ENCODE results near the gene CELF5. TPM values are rescaled to one million over a fixed set of nuclear protein-coding genes. Genes with fewer than 3 reads are reported as not detected.

The CELF5 gene
- total and polyA plus RNA-seq, 2 experiments from 2014 or later, result 1.1 TPM; not detected in 1

DNA sequence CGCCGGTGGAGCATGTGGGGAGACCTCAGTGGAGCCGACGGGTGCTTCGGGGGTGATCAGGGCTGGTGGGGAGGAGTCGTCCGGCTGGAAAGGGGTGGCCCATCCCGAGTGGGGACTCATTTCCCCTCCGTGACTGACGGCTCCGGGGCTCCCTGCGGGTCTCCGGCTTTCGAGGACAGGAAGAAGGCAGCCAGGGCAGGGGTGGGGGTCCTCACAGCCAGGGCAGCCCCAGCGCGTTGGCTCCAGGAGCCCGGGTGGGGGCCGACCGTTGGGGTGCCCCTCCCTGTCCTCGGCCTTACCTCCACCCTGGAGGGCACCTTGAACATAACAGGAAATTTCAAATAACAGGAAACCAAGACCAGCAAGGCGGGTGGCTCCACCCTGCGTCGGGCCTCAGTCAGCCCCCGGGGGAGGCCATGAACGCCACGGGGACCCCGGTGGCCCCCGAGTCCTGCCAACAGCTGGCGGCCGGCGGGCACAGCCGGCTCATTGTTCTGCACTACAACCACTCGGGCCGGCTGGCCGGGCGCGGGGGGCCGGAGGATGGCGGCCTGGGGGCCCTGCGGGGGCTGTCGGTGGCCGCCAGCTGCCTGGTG, 46.0 kb upstream of the CELF5 start, which contains the start of gene S1PR4:
Gene S1PR4 (plus strand): TSS at position 393 of the 596 bp plus-strand sequence. CDS start 24 bp downstream, at position 417.
- H3K36me3 ChIP-seq (ENCODE audit: low read depth), result no peaks in the 10 kb centered on the region
- H4K20me1 ChIP-seq (ENCODE audit: insufficient read depth), result no peaks in the 10 kb centered on the region
- H3K9me3 ChIP-seq (ENCODE audit: low read depth), result no peaks in the 10 kb centered on the region
- H3K4me2 ChIP-seq (ENCODE audit: unreplicated experiment), result no peak within 1 kb of the TSS
- H3K27ac ChIP-seq, result no peak within 1 kb of the TSS
- no peak within 1 kb of the TSS for H3K4me3 ChIP-seq
- TF ChIP-seq EZH2 (IDR thresholded peaks at IDR 0.05; ENCODE audit: insufficient read depth, poor library complexity, severe bottlenecking), result no peak
- in situ Hi-C loops (cut with MboI), result no loop called here
- H3K9me2 ChIP-seq (ENCODE audit: insufficient read depth), result no peaks in the 10 kb centered on the region
- H3K9ac ChIP-seq, result no peak within 1 kb of the TSS
- H2AFZ ChIP-seq, result no peak within 1 kb of the TSS
- no peaks in the 10 kb centered on the region for H3K27me3 ChIP-seq (replicated peaks; ENCODE audit: insufficient read depth)
- no peak for DNase-seq
- no peaks in the 10 kb centered on the region for H3F3A ChIP-seq (ENCODE audit: insufficient read depth)
- no peaks in the 10 kb centered on the region for H3K79me2 ChIP-seq (ENCODE audit: insufficient read depth)
- 88 to 91% methylated on average over 22 to 29 of the region's 42 CpGs for WGBS, 2 experiments (ENCODE audit: low coverage in 1 of 2, low lambda C conversion rate in 2 of 2, missing lambda C conversion rate in 2 of 2)
- H3K4me1 ChIP-seq (ENCODE audit: insufficient read depth), result peaks cover 14% of the 10 kb centered on the region

DNA sequence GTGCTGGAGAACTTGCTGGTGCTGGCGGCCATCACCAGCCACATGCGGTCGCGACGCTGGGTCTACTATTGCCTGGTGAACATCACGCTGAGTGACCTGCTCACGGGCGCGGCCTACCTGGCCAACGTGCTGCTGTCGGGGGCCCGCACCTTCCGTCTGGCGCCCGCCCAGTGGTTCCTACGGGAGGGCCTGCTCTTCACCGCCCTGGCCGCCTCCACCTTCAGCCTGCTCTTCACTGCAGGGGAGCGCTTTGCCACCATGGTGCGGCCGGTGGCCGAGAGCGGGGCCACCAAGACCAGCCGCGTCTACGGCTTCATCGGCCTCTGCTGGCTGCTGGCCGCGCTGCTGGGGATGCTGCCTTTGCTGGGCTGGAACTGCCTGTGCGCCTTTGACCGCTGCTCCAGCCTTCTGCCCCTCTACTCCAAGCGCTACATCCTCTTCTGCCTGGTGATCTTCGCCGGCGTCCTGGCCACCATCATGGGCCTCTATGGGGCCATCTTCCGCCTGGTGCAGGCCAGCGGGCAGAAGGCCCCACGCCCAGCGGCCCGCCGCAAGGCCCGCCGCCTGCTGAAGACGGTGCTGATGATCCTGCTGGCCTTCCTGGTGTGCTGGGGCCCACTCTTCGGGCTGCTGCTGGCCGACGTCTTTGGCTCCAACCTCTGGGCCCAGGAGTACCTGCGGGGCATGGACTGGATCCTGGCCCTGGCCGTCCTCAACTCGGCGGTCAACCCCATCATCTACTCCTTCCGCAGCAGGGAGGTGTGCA, 45.3 kb upstream of the CELF5 start:
- in situ Hi-C loops (cut with MboI), result no loop called here

DNA sequence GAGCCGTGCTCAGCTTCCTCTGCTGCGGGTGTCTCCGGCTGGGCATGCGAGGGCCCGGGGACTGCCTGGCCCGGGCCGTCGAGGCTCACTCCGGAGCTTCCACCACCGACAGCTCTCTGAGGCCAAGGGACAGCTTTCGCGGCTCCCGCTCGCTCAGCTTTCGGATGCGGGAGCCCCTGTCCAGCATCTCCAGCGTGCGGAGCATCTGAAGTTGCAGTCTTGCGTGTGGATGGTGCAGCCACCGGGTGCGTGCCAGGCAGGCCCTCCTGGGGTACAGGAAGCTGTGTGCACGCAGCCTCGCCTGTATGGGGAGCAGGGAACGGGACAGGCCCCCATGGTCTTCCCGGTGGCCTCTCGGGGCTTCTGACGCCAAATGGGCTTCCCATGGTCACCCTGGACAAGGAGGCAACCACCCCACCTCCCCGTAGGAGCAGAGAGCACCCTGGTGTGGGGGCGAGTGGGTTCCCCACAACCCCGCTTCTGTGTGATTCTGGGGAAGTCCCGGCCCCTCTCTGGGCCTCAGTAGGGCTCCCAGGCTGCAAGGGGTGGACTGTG, 44.6 kb upstream of the CELF5 start:
- H3K4me2 ChIP-seq (ENCODE audit: unreplicated experiment), result no peak overlapping the region
- in situ Hi-C loops (cut with MboI), result no loop called here
- TF ChIP-seq EZH2phosphoT487 (IDR thresholded peaks at IDR 0.05; ENCODE audit: insufficient read depth, low read depth) (no peak), EZH2 (IDR thresholded peaks at IDR 0.05; ENCODE audit: insufficient read depth, poor library complexity, severe bottlenecking) (no peak)

More for the DNA sequence above, 45.3 kb upstream of the CELF5 start:
- TF ChIP-seq EZH2phosphoT487 (IDR thresholded peaks at IDR 0.05; ENCODE audit: insufficient read depth, low read depth) (no peak), EZH2 (IDR thresholded peaks at IDR 0.05; ENCODE audit: insufficient read depth, poor library complexity, severe bottlenecking) (no peak)
- no peak overlapping the region for H3K9ac ChIP-seq
- H3K4me1 ChIP-seq (ENCODE audit: insufficient read depth), result peaks cover 14% of the 10 kb centered on the region
- no peaks in the 10 kb centered on the region for H3K27me3 ChIP-seq (replicated peaks; ENCODE audit: insufficient read depth)
- no peak overlapping the region for H2AFZ ChIP-seq
- no peak overlapping the region for H3K27ac ChIP-seq
- no peaks in the 10 kb centered on the region for H3F3A ChIP-seq (ENCODE audit: insufficient read depth)
- no peaks in the 10 kb centered on the region for H3K79me2 ChIP-seq (ENCODE audit: insufficient read depth)
- no peaks in the 10 kb centered on the region for H4K20me1 ChIP-seq (ENCODE audit: insufficient read depth)
- no peaks in the 10 kb centered on the region for H3K9me2 ChIP-seq (ENCODE audit: insufficient read depth)
- no peaks in the 10 kb centered on the region for H3K36me3 ChIP-seq (ENCODE audit: low read depth)
- DNase-seq, result no peak
- H3K9me3 ChIP-seq (ENCODE audit: low read depth), result no peaks in the 10 kb centered on the region
- no peak overlapping the region for H3K4me3 ChIP-seq
- WGBS, 2 experiments (ENCODE audit: low coverage in 1 of 2, low lambda C conversion rate in 2 of 2, missing lambda C conversion rate in 2 of 2), result 93 to 94% methylated on average over 33 to 51 of the region's 52 CpGs
- no peak overlapping the region for H3K4me2 ChIP-seq (ENCODE audit: unreplicated experiment)

DNA sequence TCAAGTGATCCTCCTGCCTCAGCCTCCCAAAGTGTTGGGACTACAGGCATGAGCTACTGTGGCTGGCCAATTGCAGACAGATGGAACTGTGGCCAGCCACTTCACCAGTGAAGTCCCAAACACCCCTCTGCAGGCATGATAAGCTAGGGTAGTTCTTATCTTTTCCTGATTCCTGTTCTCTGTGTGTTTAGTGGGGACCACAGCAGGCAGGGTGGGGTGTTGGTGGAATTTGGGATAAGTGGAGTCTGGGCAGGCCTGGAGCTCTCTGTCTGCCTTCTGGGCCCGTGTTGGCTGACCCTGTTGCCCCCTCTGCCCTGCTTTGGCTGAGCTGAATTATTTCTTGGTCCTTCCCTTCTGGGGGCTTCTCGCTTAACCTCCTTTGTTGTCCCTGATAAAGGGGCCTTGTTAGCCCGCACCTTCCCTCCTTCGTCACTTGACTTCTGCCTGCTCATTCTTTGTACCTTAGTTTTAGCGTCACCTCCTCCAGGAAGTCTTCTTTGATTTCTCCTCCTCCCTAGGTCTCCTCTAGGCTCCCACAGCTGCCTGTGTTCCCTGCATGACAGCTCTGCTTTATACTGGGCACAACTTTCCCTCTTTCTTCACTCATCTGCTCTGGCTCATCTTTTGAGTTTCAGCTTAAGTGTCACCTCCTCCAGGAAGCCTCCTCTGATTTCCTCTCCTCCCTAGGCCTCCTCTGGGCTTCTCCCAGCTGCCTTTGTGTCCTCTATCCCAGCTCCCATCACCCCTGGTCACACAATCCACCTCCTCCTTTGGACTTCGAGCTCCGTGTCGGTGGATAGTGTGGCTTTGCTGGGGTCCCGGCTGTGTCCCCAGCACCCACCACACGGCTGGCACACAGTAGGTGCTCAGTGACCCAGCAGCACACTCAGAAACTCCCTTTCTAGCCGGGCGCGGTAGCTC, 40.5 kb upstream of the CELF5 start:
- Histone ChIP-seq H3K9me2 (ENCODE audit: insufficient read depth) (no peaks in the 10 kb centered on the region), H3K36me3 (ENCODE audit: low read depth) (no peaks in the 10 kb centered on the region), H3K4me2 (ENCODE audit: unreplicated experiment) (no peak overlapping the region), H3K4me1 (ENCODE audit: insufficient read depth) (peaks cover 10% of the 10 kb centered on the region), H2AFZ (peak overlapping the region; percentile 98), H3K27me3 (replicated peaks; ENCODE audit: insufficient read depth) (no peaks in the 10 kb centered on the region), H4K20me1 (ENCODE audit: insufficient read depth) (no peaks in the 10 kb centered on the region), H3K9me3 (ENCODE audit: low read depth) (no peaks in the 10 kb centered on the region), H3K9ac (no peak overlapping the region), H3K79me2 (ENCODE audit: insufficient read depth) (peaks cover 27% of the 10 kb centered on the region), H3K27ac (no peak overlapping the region), H3F3A (ENCODE audit: insufficient read depth) (no peaks in the 10 kb centered on the region), H3K4me3 (no peak overlapping the region)
- TF ChIP-seq EZH2phosphoT487 (IDR thresholded peaks at IDR 0.05; ENCODE audit: insufficient read depth, low read depth), result no peak
- no peak for TF ChIP-seq EZH2 (IDR thresholded peaks at IDR 0.05; ENCODE audit: insufficient read depth, poor library complexity, severe bottlenecking)
- WGBS, 2 experiments (ENCODE audit: low coverage in 1 of 2, low lambda C conversion rate in 2 of 2, missing lambda C conversion rate in 2 of 2), result 74 to 76% methylated on average over 13 of the region's 13 CpGs
- in situ Hi-C loops (cut with MboI), result no loop called here
- DNase-seq, result no peak

More for the DNA sequence above, 44.6 kb upstream of the CELF5 start:
- DNase-seq, result no peak
- no peaks in the 10 kb centered on the region for H4K20me1 ChIP-seq (ENCODE audit: insufficient read depth)
- H3K27me3 ChIP-seq (replicated peaks; ENCODE audit: insufficient read depth), result no peaks in the 10 kb centered on the region
- no peaks in the 10 kb centered on the region for H3K79me2 ChIP-seq (ENCODE audit: insufficient read depth)
- H2AFZ ChIP-seq, result no peak overlapping the region
- no peak overlapping the region for H3K9ac ChIP-seq
- no peak overlapping the region for H3K27ac ChIP-seq
- no peaks in the 10 kb centered on the region for H3K36me3 ChIP-seq (ENCODE audit: low read depth)
- H3K9me2 ChIP-seq (ENCODE audit: insufficient read depth), result no peaks in the 10 kb centered on the region
- WGBS, 2 experiments (ENCODE audit: low coverage in 1 of 2, low lambda C conversion rate in 2 of 2, missing lambda C conversion rate in 2 of 2), result 92 to 93% methylated on average over 30 to 31 of the region's 31 CpGs
- peaks cover 14% of the 10 kb centered on the region for H3K4me1 ChIP-seq (ENCODE audit: insufficient read depth)
- H3K4me3 ChIP-seq, result no peak overlapping the region
- H3K9me3 ChIP-seq (ENCODE audit: low read depth), result no peaks in the 10 kb centered on the region
- no peaks in the 10 kb centered on the region for H3F3A ChIP-seq (ENCODE audit: insufficient read depth)

Data from GM23248 (cell line).